ENCODE results near the gene CHM.

CHM gene

GRCh38 chrX:86047174-86047935 is at the start of gene CHM:
CHM (minus strand) TSS chrX:86047558; CDS start chrX:86047532, 26 bp downstream.
- peak within 1 kb of the TSS; percentile 84 for H3K4me3 ChIP-seq (ENCODE audit: low read depth, low read length)
- no peak for TF ChIP-seq CTCF (IDR thresholded peaks at IDR 0.05; ENCODE audit: control insufficient read depth, extremely low read depth, insufficient read depth)
- DNase-seq (ENCODE audit: low read depth), result peak; percentile 53

GRCh38 chrX:86078650-86079049 is 31.3 kb upstream of the CHM start:
- TF ChIP-seq CTCF (IDR thresholded peaks at IDR 0.05; ENCODE audit: control insufficient read depth, extremely low read depth, insufficient read depth), result no peak
- DNase-seq (ENCODE audit: low read depth), result no peak
- H3K4me3 ChIP-seq (ENCODE audit: low read depth, low read length), result no peak overlapping the region

- H3K4me3 ChIP-seq (ENCODE audit: low read depth, low read length), result no peak overlapping the region
- no peak for DNase-seq (ENCODE audit: low read depth)
- no peak for TF ChIP-seq CTCF (IDR thresholded peaks at IDR 0.05; ENCODE audit: control insufficient read depth, extremely low read depth, insufficient read depth)
Observed at GRCh38 chrX:86066998-86067397, 19.6 kb upstream of the CHM start.

- DNase-seq (ENCODE audit: low read depth), result no peak
- no peak overlapping the region for H3K4me3 ChIP-seq (ENCODE audit: low read depth, low read length)
- no peak for TF ChIP-seq CTCF (IDR thresholded peaks at IDR 0.05; ENCODE audit: control insufficient read depth, extremely low read depth, insufficient read depth)
Observed at GRCh38 chrX:86061407-86061806, 14.0 kb upstream of the CHM start.

- DNase-seq (ENCODE audit: low read depth), result no peak
- H3K4me3 ChIP-seq (ENCODE audit: low read depth, low read length), result no peak overlapping the region
- no peak for TF ChIP-seq CTCF (IDR thresholded peaks at IDR 0.05; ENCODE audit: control insufficient read depth, extremely low read depth, insufficient read depth)
Observed at GRCh38 chrX:86051741-86052140, 4.4 kb upstream of the CHM start.

GRCh38 chrX:86047936-86048280 is 550 bp upstream of the CHM start:
- peak overlapping the region; percentile 84 for H3K4me3 ChIP-seq (ENCODE audit: low read depth, low read length)
- no peak for DNase-seq (ENCODE audit: low read depth)
- no peak for TF ChIP-seq CTCF (IDR thresholded peaks at IDR 0.05; ENCODE audit: control insufficient read depth, extremely low read depth, insufficient read depth)

GRCh38 chrX:86044216-86044615 is 3.1 kb downstream of the CHM start:
- TF ChIP-seq CTCF (IDR thresholded peaks at IDR 0.05; ENCODE audit: control insufficient read depth, extremely low read depth, insufficient read depth), result no peak
- DNase-seq (ENCODE audit: low read depth), result no peak

More at GRCh38 chrX:86044216-86044615, 3.1 kb downstream of the CHM start:
- no peak overlapping the region for H3K4me3 ChIP-seq (ENCODE audit: low read depth, low read length)
